Lung microvascular endothelial cell (primary cell): ENCODE measurements around the gene FAU. TPM values are rescaled to one million over a fixed set of nuclear protein-coding genes. Genes with fewer than 3 reads are reported as not detected.
A peak's percentile ranks its signal among the peaks of the same experiment; 100 is the strongest.
"Not testable (repeated sequence)": the region's sequence is repeated elsewhere in the genome, so short reads cannot be mapped to it uniquely, and the experiment has no call there.

Experiments
- DNase-seq, 2 donors: peaks; one replicate each; pipeline versions ENCODE4 v3.0.0 to v3.0.0-alpha.2; 2010; ENCODE audit warnings: low read depth in 2 of 2
- total RNA-seq: library from RNA; depleted of rRNA; stranded (reverse); fragments of >200 nt; gene quantifications from 2 replicates; pipeline ENCODE4 v1.2.1, GENCODE V29; 2014

FAU gene
- total RNA-seq, 1 donor from 2014 or later, result 442 TPM

DNA sequence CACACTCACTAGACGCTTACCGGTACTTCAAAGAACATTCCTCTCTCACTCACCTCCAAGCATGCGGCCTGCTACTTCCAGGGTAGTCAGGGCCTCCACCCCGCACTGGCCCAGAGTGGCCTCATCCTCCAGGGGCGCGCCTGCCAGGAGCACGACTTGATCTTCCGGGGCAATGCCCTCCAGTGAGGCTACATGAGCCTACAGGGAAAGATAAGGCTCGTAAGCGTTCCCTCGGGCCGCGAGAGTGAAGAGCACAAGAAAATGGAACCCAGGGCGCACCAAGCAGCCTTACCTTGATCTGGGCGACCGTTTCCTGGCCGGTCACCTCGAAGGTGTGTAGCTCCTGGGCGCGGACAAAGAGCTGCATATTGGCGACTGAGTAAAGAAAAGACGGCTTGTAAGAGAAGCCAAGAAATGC lies 478 bp downstream of the FAU start:
- DNase-seq, result peak in 1 of 2 donors; percentile 40

GRCh38 chr11:65120831-65121230 lies 1.1 kb downstream of the FAU start:
- DNase-seq, result no peak

DNA sequence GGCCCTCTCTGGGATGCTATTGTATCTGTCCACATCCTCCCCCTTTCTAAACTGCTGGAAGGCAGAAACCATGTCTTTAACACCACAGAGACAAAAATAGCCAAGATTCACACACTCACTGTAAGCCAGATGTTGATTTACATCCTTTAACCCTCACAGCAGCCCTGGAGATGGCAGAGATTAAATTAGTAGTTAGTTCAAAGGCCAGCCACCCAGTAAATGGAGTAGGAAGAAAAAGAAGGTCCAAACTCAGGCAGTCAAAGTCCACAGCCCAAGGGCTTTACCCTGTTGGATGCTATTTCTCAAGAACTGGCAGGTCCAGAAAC lies 2.3 kb downstream of the FAU start:
- DNase-seq, result no peak

- not testable (repeated sequence) for DNase-seq
These were observed 2.9 kb downstream of the FAU start for GRCh38 chr11:65118891-65119669.

DNA sequence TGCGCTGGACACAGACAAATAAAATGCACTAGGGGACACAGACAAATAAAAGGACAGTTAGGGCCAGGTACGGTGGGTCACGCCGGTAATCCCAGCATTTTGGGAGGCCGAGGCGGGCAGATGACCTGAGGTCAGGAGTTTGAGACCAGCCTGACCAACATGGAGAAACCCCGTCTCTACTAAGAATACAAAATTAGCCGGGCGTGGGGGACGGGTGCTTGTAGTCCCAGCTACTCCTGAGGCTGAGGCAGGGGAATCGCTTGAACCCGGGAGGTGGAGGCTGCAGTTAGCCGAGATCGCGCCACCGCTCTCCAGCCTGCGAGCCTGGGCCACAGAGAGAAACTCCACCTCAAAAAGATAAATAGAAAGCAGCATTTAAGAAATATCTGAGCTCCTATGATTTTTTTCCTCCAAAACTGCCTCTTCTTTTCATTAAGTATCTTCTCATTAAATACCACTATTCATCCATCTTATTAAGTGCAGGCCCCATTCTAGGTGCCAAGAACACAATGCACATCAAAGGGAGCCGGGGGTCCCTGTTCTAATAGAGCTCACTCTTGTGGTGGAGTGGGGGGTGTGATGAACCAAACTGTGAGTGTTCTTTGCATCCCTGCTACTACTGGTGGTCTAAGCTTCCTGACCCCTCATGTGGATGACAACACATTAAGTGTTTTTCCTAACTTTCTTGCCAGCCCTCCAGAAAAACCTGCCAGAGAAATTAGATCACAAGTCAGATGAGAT lies 3.7 kb downstream of the FAU start:
- DNase-seq, result no peak

- peak; percentile 99 for DNase-seq
These were observed 4.5 kb downstream of the FAU start, which contains the start of gene ZNHIT2 for GRCh38 chr11:65117206-65118096. TSS of gene ZNHIT2 (minus strand) at chr11:65117701. CDS start at chr11:65117653, 48 bp downstream.

GRCh38 chr11:65116370-65117205 lies 5.3 kb downstream of the FAU start:
- peak; percentile 51 to 61 for DNase-seq

GRCh38 chr11:65115361-65116082 lies 6.4 kb downstream of the FAU start:
- DNase-seq, result no peak

DNA sequence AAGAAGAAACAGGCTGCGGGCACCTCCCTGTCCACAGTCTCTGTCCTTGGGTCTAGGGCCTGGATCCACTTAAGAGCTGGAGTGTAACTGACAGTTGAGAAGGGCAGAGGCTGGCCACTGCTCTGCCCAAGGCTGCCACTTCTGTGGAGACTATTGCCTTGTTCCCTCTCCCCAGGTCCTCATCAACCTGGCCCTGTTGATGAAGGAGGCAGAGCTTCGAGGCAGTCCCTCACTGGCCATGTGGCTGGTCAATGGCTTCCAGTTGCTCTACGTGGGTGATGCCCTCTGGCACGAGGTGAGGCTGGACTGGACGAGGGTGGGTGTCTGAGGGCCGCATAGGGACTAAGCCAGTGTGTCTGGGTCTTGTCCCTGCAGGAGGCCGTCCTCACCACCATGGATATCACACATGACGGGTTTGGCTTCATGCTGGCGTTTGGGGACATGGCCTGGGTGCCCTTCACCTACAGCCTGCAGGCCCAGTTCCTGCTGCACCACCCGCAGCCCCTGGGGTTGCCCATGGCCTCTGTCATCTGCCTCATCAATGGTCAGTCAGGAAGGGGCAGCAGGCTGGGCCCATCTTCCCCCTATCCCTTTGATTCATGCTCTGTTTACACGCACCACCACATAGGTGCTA lies 7.3 kb downstream of the FAU start:
- DNase-seq, result no peak

- DNase-seq, result no peak
These were observed 8.1 kb downstream of the FAU start for GRCh38 chr11:65113839-65114238.

GRCh38 chr11:65113361-65113756 lies 8.6 kb downstream of the FAU start:
- DNase-seq, result peak in 1 of 2 donors; percentile 28

DNA sequence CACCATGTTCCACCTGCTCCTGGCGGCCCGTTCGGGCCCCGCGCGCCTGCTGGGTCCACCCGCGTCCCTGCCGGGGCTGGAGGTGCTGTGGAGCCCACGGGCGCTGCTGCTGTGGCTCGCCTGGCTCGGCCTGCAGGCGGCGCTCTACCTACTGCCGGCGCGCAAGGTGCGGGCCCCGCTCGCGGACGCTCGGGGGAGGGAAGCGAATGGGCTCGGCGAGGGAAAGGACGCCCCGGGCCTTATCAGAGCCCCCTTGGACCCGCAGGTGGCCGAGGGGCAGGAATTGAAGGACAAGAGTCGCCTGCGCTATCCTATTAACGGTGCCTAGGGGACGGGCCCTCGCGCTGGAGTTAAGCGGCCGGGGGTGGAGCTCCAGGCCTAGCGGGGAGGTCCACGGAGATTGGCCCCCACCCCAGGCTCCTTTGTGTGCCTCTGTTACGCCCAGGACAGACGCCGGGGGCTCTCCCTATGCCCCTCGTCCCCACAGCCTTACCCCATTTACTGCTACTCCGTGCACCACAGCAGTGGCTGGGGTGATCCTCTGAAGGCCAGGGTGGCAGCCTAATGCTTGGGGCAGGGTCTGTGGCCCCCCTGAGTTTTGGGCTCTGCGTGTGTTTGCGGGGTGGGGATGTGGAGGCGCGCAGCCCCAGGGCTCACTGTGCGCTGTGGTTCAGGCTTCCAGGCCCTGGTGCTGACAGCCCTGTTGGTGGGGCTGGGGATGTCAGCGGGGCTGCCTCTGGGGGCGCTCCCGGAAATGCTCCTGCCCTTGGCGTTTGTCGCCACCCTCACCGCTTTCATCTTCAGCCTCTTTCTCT lies 9.2 kb downstream of the FAU start:
- peak; percentile 46 to 73 for DNase-seq

GRCh38 chr11:65111744-65112545 lies 10.0 kb downstream of the FAU start, which contains the start of gene TM7SF2:
TSS of gene TM7SF2 (plus strand) at chr11:65111872. CDS start at chr11:65112016, 144 bp downstream.
- peak; percentile 92 to 95 for DNase-seq

DNA sequence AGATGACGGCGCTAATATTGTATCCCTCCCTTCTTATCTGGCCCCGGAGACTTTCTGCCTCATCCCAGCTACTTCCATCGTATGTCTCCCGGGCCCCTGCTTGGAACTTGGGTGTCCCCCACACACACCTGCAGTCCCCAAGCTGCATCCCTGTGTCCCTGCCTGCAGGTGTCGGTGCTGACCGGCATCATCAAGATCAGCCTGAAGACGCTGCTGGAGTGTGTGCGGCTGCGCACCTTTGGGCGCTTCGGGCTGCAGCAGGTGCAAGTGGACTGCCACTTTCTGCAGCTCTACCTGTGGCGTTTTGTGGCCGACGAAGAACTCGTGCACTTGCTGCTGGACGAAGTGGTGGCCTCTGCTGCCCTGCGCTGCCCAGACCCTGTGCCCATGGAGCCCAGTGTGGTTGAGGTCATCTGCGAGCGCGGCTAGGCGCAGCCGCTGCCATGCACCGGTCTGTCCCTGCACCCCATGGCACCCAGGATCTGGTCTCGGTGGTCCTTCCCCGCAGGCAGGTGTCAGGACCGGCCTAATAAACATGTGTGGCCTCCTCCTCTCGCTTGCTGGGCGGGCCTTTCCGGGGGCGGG lies 10.7 kb downstream of the FAU start:
- DNase-seq, result no peak

GRCh38 chr11:65110354-65110861 lies 11.5 kb downstream of the FAU start:
- DNase-seq, result peak; percentile 77 to 82

DNA sequence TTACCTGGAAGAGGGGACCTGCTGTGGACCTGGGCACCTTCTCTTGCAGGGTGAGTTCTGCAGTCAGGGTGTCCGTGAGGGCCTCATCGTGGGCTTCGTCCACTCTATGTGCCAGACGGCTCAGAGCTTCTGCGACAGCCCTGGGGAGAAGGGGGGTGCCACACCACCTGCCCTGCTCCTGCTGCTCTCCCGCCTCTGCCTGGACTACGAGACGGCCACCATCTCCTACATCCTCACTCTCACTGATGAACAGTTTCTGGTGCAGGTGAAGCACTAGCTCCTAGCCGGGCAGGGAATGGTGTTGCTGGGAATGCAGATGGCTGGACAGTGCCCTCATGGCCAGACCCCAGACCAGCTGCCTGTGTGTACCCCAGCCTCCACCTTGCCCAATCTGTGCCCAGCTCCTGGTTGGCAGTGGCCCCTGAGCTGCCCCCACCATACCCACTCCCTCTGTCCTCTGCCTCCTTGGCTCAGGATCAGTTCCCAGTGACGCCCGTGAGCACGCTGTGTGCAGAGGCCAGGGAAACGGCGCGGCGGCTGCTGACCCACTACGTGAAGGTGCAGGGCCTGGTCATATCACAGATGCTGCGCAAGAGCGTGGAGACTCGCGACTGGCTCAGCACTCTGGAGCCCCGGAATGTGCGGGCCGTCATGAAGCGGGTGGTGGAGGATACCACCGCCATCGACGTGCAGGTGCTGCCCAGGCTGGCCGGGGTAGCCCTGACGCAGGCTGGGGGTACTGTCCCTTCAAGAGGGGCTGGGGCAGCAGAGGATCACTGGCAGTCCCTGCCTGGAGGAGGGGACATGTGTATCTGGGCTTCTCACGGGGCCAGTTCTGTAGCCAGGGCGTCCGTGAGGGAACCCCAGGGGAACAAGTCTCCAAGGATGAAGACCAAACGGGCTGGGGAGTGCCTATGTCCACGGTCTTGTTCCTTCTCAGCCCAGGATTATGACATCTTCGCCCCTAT lies 12.4 kb downstream of the FAU start:
- no peak for DNase-seq
